BE2C (cell line): ENCODE results near the gene EXOC3.

Source experiments
- DNase-seq: peaks from one replicate; pipeline ENCODE4 v3.0.0-alpha.2; 2020
- H3K27me3 ChIP-seq: fragments of 250-450 bp; sonication (Bioruptor Pico); 2 replicates; pipeline ENCODE4 v1.5.1; 2020; ENCODE audit warnings: mild to moderate bottlenecking
- H3K36me3 ChIP-seq: fragments of 250-450 bp; sonication (Bioruptor Pico); 2 replicates; pipeline ENCODE4 v1.5.1; 2020; ENCODE audit warnings: mild to moderate bottlenecking
- H3K4me1 ChIP-seq: fragments of 250-450 bp; sonication (Bioruptor Pico); 2 replicates; pipeline ENCODE4 v1.5.1; 2020
- H3K4me3 ChIP-seq: 2 replicates; pipeline ENCODE4 v1.5.1; 2011; ENCODE audit warnings: low read depth, low read length
- H3K9me3 ChIP-seq: fragments of 250-450 bp; sonication (Bioruptor Pico); 2 replicates; pipeline ENCODE4 v1.5.1; 2020
- TF ChIP-seq, protein P1 (sequence below): IDR thresholded peaks from 2 replicates; pipeline ENCODE4 v1.5.1; 2012; ENCODE audit warnings: mild to moderate bottlenecking, low read depth, low read length

Gene EXOC3

DNA sequence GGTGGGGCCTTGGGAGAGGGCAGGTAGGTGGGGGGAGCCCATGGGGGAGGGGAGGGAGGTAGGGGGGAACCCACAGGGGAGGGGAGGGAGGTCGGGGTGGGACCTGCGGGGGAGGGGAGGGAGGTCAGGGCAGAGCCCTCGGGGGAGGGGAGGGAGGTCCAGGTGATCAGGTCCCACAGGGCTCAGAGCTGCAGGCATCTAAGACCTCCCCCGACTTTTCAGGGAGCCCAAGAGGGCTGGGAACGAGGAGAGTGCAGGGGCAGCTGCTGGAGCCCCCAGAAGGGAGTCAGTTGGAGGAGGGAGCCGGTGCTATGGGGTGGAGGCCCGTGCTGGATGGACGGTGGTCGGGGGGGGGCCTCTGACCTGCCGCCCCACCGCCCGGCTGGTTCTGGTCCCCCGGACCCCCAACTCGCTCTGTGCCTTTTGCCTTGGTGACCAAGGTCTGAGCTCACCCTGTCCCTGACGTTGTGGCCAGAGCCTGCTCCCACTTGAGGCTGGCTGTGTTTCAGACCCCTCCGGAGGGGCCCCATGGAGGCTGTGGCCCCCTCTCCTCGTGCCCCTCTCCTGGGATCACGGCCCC, 49.4 kb downstream of the EXOC3 start:
- TF ChIP-seq, protein P1, sequence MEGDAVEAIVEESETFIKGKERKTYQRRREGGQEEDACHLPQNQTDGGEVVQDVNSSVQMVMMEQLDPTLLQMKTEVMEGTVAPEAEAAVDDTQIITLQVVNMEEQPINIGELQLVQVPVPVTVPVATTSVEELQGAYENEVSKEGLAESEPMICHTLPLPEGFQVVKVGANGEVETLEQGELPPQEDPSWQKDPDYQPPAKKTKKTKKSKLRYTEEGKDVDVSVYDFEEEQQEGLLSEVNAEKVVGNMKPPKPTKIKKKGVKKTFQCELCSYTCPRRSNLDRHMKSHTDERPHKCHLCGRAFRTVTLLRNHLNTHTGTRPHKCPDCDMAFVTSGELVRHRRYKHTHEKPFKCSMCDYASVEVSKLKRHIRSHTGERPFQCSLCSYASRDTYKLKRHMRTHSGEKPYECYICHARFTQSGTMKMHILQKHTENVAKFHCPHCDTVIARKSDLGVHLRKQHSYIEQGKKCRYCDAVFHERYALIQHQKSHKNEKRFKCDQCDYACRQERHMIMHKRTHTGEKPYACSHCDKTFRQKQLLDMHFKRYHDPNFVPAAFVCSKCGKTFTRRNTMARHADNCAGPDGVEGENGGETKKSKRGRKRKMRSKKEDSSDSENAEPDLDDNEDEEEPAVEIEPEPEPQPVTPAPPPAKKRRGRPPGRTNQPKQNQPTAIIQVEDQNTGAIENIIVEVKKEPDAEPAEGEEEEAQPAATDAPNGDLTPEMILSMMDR, result no peak
- no peak overlapping the region for H3K4me3 ChIP-seq
- H3K9me3 ChIP-seq, result no peaks in the 10 kb centered on the region
- no peaks in the 10 kb centered on the region for H3K27me3 ChIP-seq
- H3K36me3 ChIP-seq, result no peaks in the 10 kb centered on the region
- no peak for DNase-seq
- H3K4me1 ChIP-seq, result no peaks in the 10 kb centered on the region

- Histone ChIP-seq H3K4me3 (no peak overlapping the region), H3K36me3 (no peaks in the 10 kb centered on the region), H3K27me3 (no peaks in the 10 kb centered on the region), H3K4me1 (no peaks in the 10 kb centered on the region), H3K9me3 (no peaks in the 10 kb centered on the region)
- DNase-seq, result no peak
- TF ChIP-seq, protein P1, result no peak
Observed at GRCh38 chr5:493119-493701, 50.2 kb downstream of the EXOC3 start.

- H3K27me3 ChIP-seq, result no peaks in the 10 kb centered on the region
- TF ChIP-seq, protein P1, result no peak
Observed at GRCh38 chr5:493758-494157, 50.8 kb downstream of the EXOC3 start.

GRCh38 chr5:494667-495255, 51.8 kb downstream of the EXOC3 start:
- no peaks in the 10 kb centered on the region for H3K4me1 ChIP-seq
- no peaks in the 10 kb centered on the region for H3K27me3 ChIP-seq
- no peak for DNase-seq

More at GRCh38 chr5:493758-494157, 50.8 kb downstream of the EXOC3 start:
- no peak for DNase-seq
- Histone ChIP-seq H3K4me1 (no peaks in the 10 kb centered on the region), H3K4me3 (no peak overlapping the region), H3K36me3 (no peaks in the 10 kb centered on the region), H3K9me3 (no peaks in the 10 kb centered on the region)

DNA sequence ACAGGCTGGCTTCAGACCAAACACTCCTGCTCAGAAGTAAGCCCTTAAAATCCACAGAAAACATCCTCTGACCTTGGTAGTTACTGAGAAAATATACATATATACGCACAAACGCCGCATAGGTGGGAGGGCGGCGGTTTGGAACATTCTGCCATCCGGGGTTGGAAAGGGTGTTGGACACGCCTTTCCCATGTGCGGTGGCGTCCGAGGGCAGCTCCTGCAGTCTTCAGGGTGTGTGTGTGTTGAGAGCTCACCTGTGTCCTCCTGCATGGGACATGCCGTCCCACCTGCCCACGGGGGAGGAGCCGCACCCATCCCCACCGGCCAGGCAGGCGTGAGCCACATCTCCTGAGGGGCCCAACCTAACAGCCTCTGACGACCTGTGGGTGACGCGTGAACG, 53.1 kb downstream of the EXOC3 start:
- Histone ChIP-seq H3K9me3 (no peaks in the 10 kb centered on the region), H3K4me3 (no peak overlapping the region), H3K36me3 (no peaks in the 10 kb centered on the region), H3K27me3 (no peaks in the 10 kb centered on the region), H3K4me1 (no peaks in the 10 kb centered on the region)
- TF ChIP-seq, protein P1, result no peak
- DNase-seq, result no peak

More at GRCh38 chr5:494667-495255, 51.8 kb downstream of the EXOC3 start:
- H3K36me3 ChIP-seq, result no peaks in the 10 kb centered on the region
- TF ChIP-seq, protein P1, result no peak
- H3K9me3 ChIP-seq, result no peaks in the 10 kb centered on the region
- no peak overlapping the region for H3K4me3 ChIP-seq

GRCh38 chr5:497090-497700, 54.2 kb downstream of the EXOC3 start:
- Histone ChIP-seq H3K27me3 (no peaks in the 10 kb centered on the region), H3K4me1 (peaks cover under 1% of the 10 kb centered on the region; the same call in 1 of the 2 replicates), H3K9me3 (no peaks in the 10 kb centered on the region), H3K36me3 (no peaks in the 10 kb centered on the region), H3K4me3 (no peak overlapping the region)
- no peak for DNase-seq
- TF ChIP-seq, protein P1, result no peak
